CD4-positive, alpha-beta memory T cell (primary cell): ENCODE measurements around the gene BUB3. TPM values are rescaled to one million over a fixed set of nuclear protein-coding genes. Genes with fewer than 3 reads are reported as not detected.
A peak's percentile ranks its signal among the peaks of the same experiment; 100 is the strongest.
"Not testable (repeated sequence)": the region's sequence is repeated elsewhere in the genome, so short reads cannot be mapped to it uniquely, and the experiment has no call there.

Experiments
- CTCF ChIA-PET: fragments of 350-600 bp; sonication (Branson Sonifier 250); formaldehyde crosslinking; loops from one replicate; lab custom pipeline; 2021; ENCODE audit warnings: inconsistent platforms; ENCODE audit not compliant: partially characterized antibody; lab: Charles Lee
- POLR2A ChIA-PET: fragments of 350-600 bp; sonication (Branson Sonifier 250); formaldehyde crosslinking; loops from one replicate; lab custom pipeline; 2021; ENCODE audit not compliant: partially characterized antibody; lab: Charles Lee
- DNase-seq, 5 donors: peaks; one replicate each; pipeline versions ENCODE4 v3.0.0 to v3.0.0-alpha.2; 2020 to 2022; ENCODE audit warnings: mixed read lengths in 1 of 5
- H3K27ac ChIP-seq: one replicate; pipeline ENCODE4 v1.7.0; 2013; ENCODE audit warnings: low read depth, low read length
- H3K27me3 ChIP-seq: 2 replicates; pipeline ENCODE4 v1.7.0; 2013; ENCODE audit warnings: mild to moderate bottlenecking, low read length, moderate library complexity; ENCODE audit not compliant: insufficient read depth
- H3K36me3 ChIP-seq: 2 replicates; pipeline ENCODE4 v1.7.0; 2013; ENCODE audit warnings: mild to moderate bottlenecking, low read length, moderate library complexity; ENCODE audit not compliant: insufficient read depth
- H3K4me1 ChIP-seq: 2 replicates; pipeline ENCODE4 v1.7.0; 2013; ENCODE audit warnings: mild to moderate bottlenecking, low read length, moderate library complexity; ENCODE audit not compliant: insufficient read depth
- H3K4me3 ChIP-seq, 2 donors: one replicate each; pipeline ENCODE4 v1.7.0; 2013; ENCODE audit warnings: low read length in 2 of 2, mild to moderate bottlenecking in 1 of 2
- H3K9me3 ChIP-seq, 2 donors: one replicate each; pipeline ENCODE4 v1.7.0; 2013; ENCODE audit warnings: low read length in 2 of 2, control low read depth in 1 of 2; ENCODE audit not compliant: control insufficient read depth in 1 of 2
- H3K27ac Mint-ChIP-seq, 7 donors: one replicate each; pipeline ENCODE4 v1.8.0; 2020 to 2021; ENCODE audit warnings: mixed read lengths in 7 of 7, mild to moderate bottlenecking in 6 of 7, inconsistent platforms in 3 of 7, moderate library complexity in 3 of 7
- H3K27me3 Mint-ChIP-seq, 2 donors: one replicate each; pipeline ENCODE4 v1.8.0; 2020 to 2021; ENCODE audit warnings: mixed read lengths in 2 of 2
- H3K36me3 Mint-ChIP-seq, 2 donors: one replicate each; pipeline ENCODE4 v1.8.0; 2020 to 2021; ENCODE audit warnings: mixed read lengths in 2 of 2, inconsistent platforms in 1 of 2, mild to moderate bottlenecking in 1 of 2
- H3K4me1 Mint-ChIP-seq, 4 donors: one replicate each; pipeline ENCODE4 v1.8.0; 2020 to 2021; ENCODE audit warnings: mixed read lengths in 4 of 4, mild to moderate bottlenecking in 1 of 4
- H3K4me3 Mint-ChIP-seq, 8 donors: one replicate each; pipeline ENCODE4 v1.8.0; 2020 to 2021; ENCODE audit warnings: mixed read lengths in 8 of 8, mild to moderate bottlenecking in 7 of 8, moderate library complexity in 6 of 8, inconsistent platforms in 3 of 8
- H3K9me3 Mint-ChIP-seq, 8 donors: one replicate each; pipeline ENCODE4 v1.8.0; 2020 to 2021; ENCODE audit warnings: mixed read lengths in 8 of 8, mild to moderate bottlenecking in 5 of 8, inconsistent platforms in 3 of 8, moderate library complexity in 1 of 8
- intact Hi-C: fragments of 100-400 bp; cut with micrococcal nuclease; formaldehyde crosslinking; loops from one replicate; pipeline ENCODE4 v1.15.1; 2023
- polyA plus RNA-seq, 2 donors: library from polyadenylated mRNA; unstranded; fragments of 300-500 nt; fragmentation: Illumina TruSeq; gene quantifications; one replicate each; pipeline ENCODE4 v1.2.3, GENCODE V29; 2021
- total RNA-seq, 2 experiments: library from RNA; stranded (reverse); gene quantifications; one replicate each; pipeline ENCODE4 v1.2.3, GENCODE V29; 2021

The BUB3 gene
- total and polyA plus RNA-seq, 4 experiments from 2014 or later: 162 to 371 (median 197) TPM

- peaks cover 30 to 55% (median 44%) of the 10 kb centered on the region in 4 donors for H3K4me1 Mint-ChIP-seq
- no peaks in the 10 kb centered on the region for H3K27me3 ChIP-seq
- POLR2A ChIA-PET: interaction anchor here (1.5 to 1.8 kb wide), 2 partner anchors 10 to 14 kb away, joined by 3 to 5 read pairs; partner anchors contain the start of gene BUB3
- peaks cover 62 to 76% of the 10 kb centered on the region in 2 donors for H3K36me3 Mint-ChIP-seq
- H3K36me3 ChIP-seq: peaks cover 49% of the 10 kb centered on the region
- H3K9me3 ChIP-seq: no peaks in the 10 kb centered on the region
- H3K27me3 Mint-ChIP-seq: no peaks in the 10 kb centered on the region
- no peak overlapping the region for H3K4me3 ChIP-seq
- intact Hi-C loops: no loop called here
- peaks cover 32% of the 10 kb centered on the region for H3K4me1 ChIP-seq
- H3K27ac Mint-ChIP-seq: no peak overlapping the region
- DNase-seq: no peak
- CTCF ChIA-PET: no interaction called here
- no peak overlapping the region for H3K27ac ChIP-seq
- no peak overlapping the region for H3K4me3 Mint-ChIP-seq
- peaks cover 0 to 2% (median 0%) of the 10 kb centered on the region in 8 donors for H3K9me3 Mint-ChIP-seq
Observed at GRCh38 chr10:123164319-123164718, 10.1 kb downstream of the BUB3 start.

GRCh38 chr10:123165445-123166072 is 11.4 kb downstream of the BUB3 start:
- ChIA-PET POLR2A (interaction anchor here (0.6 to 1.5 kb wide), 2 partner anchors 8 to 15 kb away, joined by 3 read pairs; no protein-coding TSS in a partner anchor), CTCF (no interaction called here)
- Mint-ChIP-seq H3K27ac (peak overlapping the region in 3 of 7 donors; percentile 16 to 92 (median 62)), H3K4me1 (peaks cover 21 to 43% (median 33%) of the 10 kb centered on the region in 4 donors), H3K27me3 (no peaks in the 10 kb centered on the region), H3K9me3 (peaks cover 0 to 2% (median 0%) of the 10 kb centered on the region in 8 donors), H3K4me3 (no peak overlapping the region), H3K36me3 (peaks cover 65 to 77% of the 10 kb centered on the region in 2 donors)
- H3K9me3 ChIP-seq: no peaks in the 10 kb centered on the region
- no peak overlapping the region for H3K4me3 ChIP-seq
- peaks cover 20% of the 10 kb centered on the region for H3K4me1 ChIP-seq
- no peak overlapping the region for H3K27ac ChIP-seq
- intact Hi-C loops: no loop called here
- no peaks in the 10 kb centered on the region for H3K27me3 ChIP-seq
- H3K36me3 ChIP-seq: peaks cover 50% of the 10 kb centered on the region
- no peak for DNase-seq

GRCh38 chr10:123166618-123167017 is 12.4 kb downstream of the BUB3 start:
- Mint-ChIP-seq H3K4me1 (peaks cover 16 to 33% (median 27%) of the 10 kb centered on the region in 4 donors), H3K4me3 (no peak overlapping the region)
- peaks cover 49% of the 10 kb centered on the region for H3K36me3 ChIP-seq

GRCh38 chr10:123170961-123171360 is 16.8 kb downstream of the BUB3 start:
- intact Hi-C loops: no loop called here
- Histone ChIP-seq H3K27me3 (no peaks in the 10 kb centered on the region), H3K9me3 (no peaks in the 10 kb centered on the region), H3K4me3 (no peak overlapping the region), H3K4me1 (no peaks in the 10 kb centered on the region), H3K27ac (no peak overlapping the region), H3K36me3 (peaks cover 12% of the 10 kb centered on the region)
- ChIA-PET POLR2A (no interaction called here), CTCF (no interaction called here)
- peaks cover 11 to 30% (median 16%) of the 10 kb centered on the region in 4 donors for H3K4me1 Mint-ChIP-seq
- H3K4me3 Mint-ChIP-seq: no peak overlapping the region
- H3K36me3 Mint-ChIP-seq: peaks cover 61 to 69% of the 10 kb centered on the region in 2 donors
- DNase-seq: no peak
- H3K27ac Mint-ChIP-seq: no peak overlapping the region
- H3K27me3 Mint-ChIP-seq: no peaks in the 10 kb centered on the region
- peaks cover 0 to 2% (median 0%) of the 10 kb centered on the region in 8 donors for H3K9me3 Mint-ChIP-seq

More at GRCh38 chr10:123166618-123167017, 12.4 kb downstream of the BUB3 start:
- Histone ChIP-seq H3K27ac (no peak overlapping the region), H3K4me1 (peaks cover 9% of the 10 kb centered on the region), H3K27me3 (no peaks in the 10 kb centered on the region), H3K9me3 (no peaks in the 10 kb centered on the region), H3K4me3 (no peak overlapping the region)
- Mint-ChIP-seq H3K9me3 (peaks cover 0 to 2% (median 0%) of the 10 kb centered on the region in 8 donors), H3K27ac (peak overlapping the region in 1 of 7 donors; percentile 39), H3K27me3 (no peaks in the 10 kb centered on the region), H3K36me3 (peaks cover 69 to 77% of the 10 kb centered on the region in 2 donors)
- intact Hi-C loops: no loop called here
- CTCF ChIA-PET: no interaction called here
- DNase-seq: no peak
- POLR2A ChIA-PET: no interaction called here

GRCh38 chr10:123171616-123172015 is 17.4 kb downstream of the BUB3 start:
- H3K4me3 Mint-ChIP-seq, H3K9me3 ChIP-seq, H3K4me1 ChIP-seq, H3K27me3 Mint-ChIP-seq, intact Hi-C loops, H3K4me3 ChIP-seq, H3K27ac ChIP-seq, H3K9me3 Mint-ChIP-seq, POLR2A ChIA-PET, H3K27ac Mint-ChIP-seq, H3K27me3 ChIP-seq, DNase-seq: not testable (repeated sequence)
- peaks cover 11% of the 10 kb centered on the region for H3K36me3 ChIP-seq
- Mint-ChIP-seq H3K4me1 (peaks cover 7 to 25% (median 14%) of the 10 kb centered on the region in 4 donors), H3K36me3 (peaks cover 62 to 71% of the 10 kb centered on the region in 2 donors)
- CTCF ChIA-PET: interaction anchor here (2.5 kb wide), 1 partner anchor 38 kb away, joined by 6 read pairs; no protein-coding TSS in a partner anchor

- Histone ChIP-seq H3K9me3 (no peaks in the 10 kb centered on the region), H3K27me3 (no peaks in the 10 kb centered on the region), H3K4me3 (no peak overlapping the region), H3K27ac (no peak overlapping the region), H3K36me3 (no peaks in the 10 kb centered on the region), H3K4me1 (no peaks in the 10 kb centered on the region)
- ChIA-PET POLR2A (interaction anchor here (1.4 kb wide), 1 partner anchor 15 kb away, joined by 3 read pairs; no protein-coding TSS in a partner anchor), CTCF (no interaction called here)
- H3K36me3 Mint-ChIP-seq: peaks cover 65 to 68% of the 10 kb centered on the region in 2 donors
- no peak for DNase-seq
- peaks cover 0 to 11% (median 5%) of the 10 kb centered on the region in 8 donors for H3K9me3 Mint-ChIP-seq
- H3K27ac Mint-ChIP-seq: peak overlapping the region in 1 of 7 donors; percentile 64
- intact Hi-C loops: no loop called here
- peaks cover 0 to 19% (median 7%) of the 10 kb centered on the region in 4 donors for H3K4me1 Mint-ChIP-seq
- no peaks in the 10 kb centered on the region for H3K27me3 Mint-ChIP-seq
- no peak overlapping the region for H3K4me3 Mint-ChIP-seq
Observed at GRCh38 chr10:123175389-123176387, 21.5 kb downstream of the BUB3 start.
